ENCODE results near the gene PXN.

DNA sequence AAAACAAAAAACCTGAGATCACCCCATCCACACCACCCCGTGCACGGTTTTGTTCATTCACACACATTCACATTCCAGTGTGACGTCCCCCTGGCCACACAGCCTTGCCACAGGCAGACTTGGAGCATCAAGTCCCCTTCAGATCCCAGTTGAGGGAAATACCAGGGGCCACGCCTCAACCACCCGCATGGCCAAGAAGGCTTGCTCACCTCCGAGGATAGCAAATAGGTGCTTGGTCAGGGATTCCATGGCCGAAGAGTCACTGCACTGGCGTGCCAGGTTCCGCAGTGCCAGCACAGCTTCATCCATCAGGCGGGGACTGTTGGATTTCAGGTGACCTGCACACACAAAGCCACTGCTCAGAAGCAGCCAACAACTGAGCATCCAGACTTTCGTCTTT is 90.0 kb downstream of the PXN start:
- no peak for TF ChIP-seq GATA3 (IDR thresholded peaks at IDR 0.05; ENCODE audit: low read depth, low read length)
- TF ChIP-seq GATA2 (IDR thresholded peaks at IDR 0.05; ENCODE audit: low read depth, low read length) = no peak

Measured in SH-SY5Y (cell line).